NCI-H748 treated with DMSO at 0.1 percent for 48 hours (cell line): ENCODE measurements around the gene SUB1.
A peak's percentile ranks its signal among the peaks of the same experiment; 100 is the strongest.
"Not testable (repeated sequence)": the region's sequence is repeated elsewhere in the genome, so short reads cannot be mapped to it uniquely, and the experiment has no call there.

Source experiments
- DNase-seq: peaks from one replicate; lab custom pipeline; 2025; lab: John Stamatoyannopoulos, UW

Gene SUB1

GRCh38 chr5:32600054-32600622, 14.8 kb downstream of the SUB1 start:
- no peak for DNase-seq

- no peak for DNase-seq
Measured at GRCh38 chr5:32601623-32602295, 16.4 kb downstream of the SUB1 start.

GRCh38 chr5:32602906-32603305, 17.5 kb downstream of the SUB1 start:
- DNase-seq, result no peak

GRCh38 chr5:32604800-32605765, 19.7 kb downstream of the SUB1 start:
- DNase-seq, result no peak

GRCh38 chr5:32605766-32606152, 20.4 kb downstream of the SUB1 start:
- no peak for DNase-seq

- peak; percentile 98 for DNase-seq
Measured at GRCh38 chr5:32612134-32612888, 27.0 kb downstream of the SUB1 start.

GRCh38 chr5:32613050-32613672, 27.8 kb downstream of the SUB1 start:
- peak; percentile 95 for DNase-seq

- DNase-seq, result no peak
Measured at GRCh38 chr5:32615236-32615635, 29.9 kb downstream of the SUB1 start.

GRCh38 chr5:32618962-32619361, 33.6 kb downstream of the SUB1 start:
- DNase-seq, result no peak

GRCh38 chr5:32621256-32621655, 35.9 kb downstream of the SUB1 start:
- no peak for DNase-seq

GRCh38 chr5:32625106-32625505, 39.7 kb downstream of the SUB1 start:
- no peak for DNase-seq

- DNase-seq, result no peak
Measured at GRCh38 chr5:32625547-32625946, 40.2 kb downstream of the SUB1 start.

GRCh38 chr5:32627219-32627870, 42.0 kb downstream of the SUB1 start:
- no peak for DNase-seq

- DNase-seq, result no peak
Measured at GRCh38 chr5:32628049-32628844, 42.9 kb downstream of the SUB1 start.

GRCh38 chr5:32630867-32631491, 45.6 kb downstream of the SUB1 start:
- DNase-seq, result no peak

- not testable (repeated sequence) for DNase-seq
Measured at GRCh38 chr5:32633017-32633416, 47.7 kb downstream of the SUB1 start.

- no peak for DNase-seq
Measured at GRCh38 chr5:32638309-32638708, 53.0 kb downstream of the SUB1 start.

- no peak for DNase-seq
Measured at GRCh38 chr5:32639943-32640342, 54.6 kb downstream of the SUB1 start.

GRCh38 chr5:32642276-32643002, 57.1 kb downstream of the SUB1 start:
- DNase-seq, result no peak
